ENCODE measurements around the gene HOATZ. TPM values are rescaled to one million over a fixed set of nuclear protein-coding genes. Genes with fewer than 3 reads are reported as not detected.
A peak's percentile ranks its signal among the peaks of the same experiment; 100 is the strongest.

Gene HOATZ
- total RNA-seq, 2 experiments from 2014 or later = not detected

GRCh38 chr11:111542606-111543275 is 28.2 kb downstream of the HOATZ start:
- Mint-ChIP-seq H3K4me3 (peak overlapping the region; percentile 75), H3K36me3 (ENCODE audit: low read depth) (peaks cover 65% of the 10 kb centered on the region), H3K4me1 (ENCODE audit: low read depth) (peaks cover 34% of the 10 kb centered on the region), H3K27ac (no peak overlapping the region), H3K9me3 (no peaks in the 10 kb centered on the region), H3K27me3 (peaks cover 15% of the 10 kb centered on the region)
- DNase-seq = no peak
- intact Hi-C loops (cut with micrococcal nuclease) = loop anchor here (10.0 kb wide), 1 partner anchor 88 kb away; no protein-coding TSS in a partner anchor
- POLR2A ChIA-PET = interaction anchor here (2.1 kb wide), 1 partner anchor 12 kb away, joined by 6 read pairs; no protein-coding TSS in a partner anchor
- no peak for ATAC-seq
- TF ChIP-seq CTCF (IDR thresholded peaks at IDR 0.05) = no peak
- CTCF ChIA-PET = interaction anchor here (0.7 to 6.5 kb wide), 6 partner anchors 10 to 103 kb away, joined by 3 to 35 read pairs (median 3); no protein-coding TSS in a partner anchor

GRCh38 chr11:111548525-111548924 is 33.9 kb downstream of the HOATZ start:
- ATAC-seq (no peak), DNase-seq (no peak)
- Mint-ChIP-seq H3K4me3 (no peak overlapping the region), H3K9me3 (no peaks in the 10 kb centered on the region), H3K36me3 (ENCODE audit: low read depth) (peaks cover 73% of the 10 kb centered on the region), H3K27ac (no peak overlapping the region), H3K27me3 (no peaks in the 10 kb centered on the region), H3K4me1 (ENCODE audit: low read depth) (peaks cover 2% of the 10 kb centered on the region)
- CTCF ChIA-PET = interaction anchor here (0.8 to 1.3 kb wide), 4 partner anchors 8 to 119 kb away, joined by 3 read pairs; no protein-coding TSS in a partner anchor
- no peak for TF ChIP-seq CTCF (IDR thresholded peaks at IDR 0.05)
- POLR2A ChIA-PET = no interaction called here
- intact Hi-C loops (cut with micrococcal nuclease) = loop anchor here (10.0 kb wide), 1 partner anchor 94 kb away; no protein-coding TSS in a partner anchor

- intact Hi-C loops (cut with micrococcal nuclease) = loop anchor here (10.0 kb wide), 1 partner anchor 95 kb away; no protein-coding TSS in a partner anchor
These were observed 34.8 kb downstream of the HOATZ start for GRCh38 chr11:111549196-111549868.

GRCh38 chr11:111549869-111550203 is 35.3 kb downstream of the HOATZ start:
- no peaks in the 10 kb centered on the region for H3K27me3 Mint-ChIP-seq
- intact Hi-C loops (cut with micrococcal nuclease) = loop anchor here (10.0 kb wide), 1 partner anchor 95 kb away; no protein-coding TSS in a partner anchor
- ChIA-PET CTCF (interaction anchor here (2.5 kb wide), 2 partner anchors 12 to 95 kb away, joined by 8 to 9 read pairs; no protein-coding TSS in a partner anchor), POLR2A (interaction anchor here (1.2 kb wide), 1 partner anchor 11 kb away, joined by 3 read pairs; no protein-coding TSS in a partner anchor)
- no peak for TF ChIP-seq CTCF (IDR thresholded peaks at IDR 0.05)
- H3K27ac Mint-ChIP-seq = no peak overlapping the region
- DNase-seq (no peak), ATAC-seq (no peak)
- no peak overlapping the region for H3K4me3 Mint-ChIP-seq
- H3K36me3 Mint-ChIP-seq (ENCODE audit: low read depth) = peaks cover 72% of the 10 kb centered on the region
- no peaks in the 10 kb centered on the region for H3K9me3 Mint-ChIP-seq
- no peaks in the 10 kb centered on the region for H3K4me1 Mint-ChIP-seq (ENCODE audit: low read depth)

More at GRCh38 chr11:111549196-111549868, 34.8 kb downstream of the HOATZ start:
- Mint-ChIP-seq H3K27me3 (no peaks in the 10 kb centered on the region), H3K4me1 (ENCODE audit: low read depth) (no peaks in the 10 kb centered on the region), H3K4me3 (no peak overlapping the region), H3K9me3 (no peaks in the 10 kb centered on the region), H3K27ac (no peak overlapping the region), H3K36me3 (ENCODE audit: low read depth) (peaks cover 71% of the 10 kb centered on the region)
- no peak for ATAC-seq
- POLR2A ChIA-PET = interaction anchor here (1.2 kb wide), 1 partner anchor 10 kb away, joined by 3 read pairs; no protein-coding TSS in a partner anchor
- CTCF ChIA-PET = interaction anchor here (0.8 to 2.5 kb wide), 4 partner anchors 11 to 120 kb away, joined by 3 to 9 read pairs (median 6); no protein-coding TSS in a partner anchor
- TF ChIP-seq CTCF (IDR thresholded peaks at IDR 0.05) = no peak
- DNase-seq = no peak

Measured in activated CD8-positive, alpha-beta T cell treated with anti-CD3 and anti-CD28 coated beads for 36 hours (primary cell).